Lower leg skin (tissue), 3 donors: ENCODE results near the gene STRAP.

Experiments used
- CTCF ChIP-seq, 3 donors: fragments of 450-650 bp; IDR thresholded peaks; one replicate each; pipeline ENCODE4 v1.5.1; 2016; ENCODE audit warnings: antibody characterized with exemption in 3 of 3, mild to moderate bottlenecking in 3 of 3, moderate library complexity in 2 of 3
- POLR2A ChIP-seq, 2 donors: fragments of 450-650 bp; IDR thresholded peaks; one replicate each; pipeline ENCODE4 v1.6.1; 2016 to 2017; ENCODE audit warnings: antibody characterized with exemption in 2 of 2, mild to moderate bottlenecking in 1 of 2, moderate library complexity in 1 of 2

- TF ChIP-seq CTCF (IDR thresholded peaks at IDR 0.05) (no peak), POLR2A (IDR thresholded peaks at IDR 0.05) (no peak)
Observed at GRCh38 chr12:15868186-15868585, 14.0 kb upstream of the STRAP start.
